ENCODE results near the gene MOSMO. TPM values are rescaled to one million over a fixed set of nuclear protein-coding genes. Genes with fewer than 3 reads are reported as not detected.
"Not testable (repeated sequence)": the region's sequence is repeated elsewhere in the genome, so short reads cannot be mapped to it uniquely, and the experiment has no call there.

The MOSMO gene
- polyA plus RNA-seq, 1 of the 3 experiments (the other 2 are of a cell fraction), result 8.0 TPM

DNA sequence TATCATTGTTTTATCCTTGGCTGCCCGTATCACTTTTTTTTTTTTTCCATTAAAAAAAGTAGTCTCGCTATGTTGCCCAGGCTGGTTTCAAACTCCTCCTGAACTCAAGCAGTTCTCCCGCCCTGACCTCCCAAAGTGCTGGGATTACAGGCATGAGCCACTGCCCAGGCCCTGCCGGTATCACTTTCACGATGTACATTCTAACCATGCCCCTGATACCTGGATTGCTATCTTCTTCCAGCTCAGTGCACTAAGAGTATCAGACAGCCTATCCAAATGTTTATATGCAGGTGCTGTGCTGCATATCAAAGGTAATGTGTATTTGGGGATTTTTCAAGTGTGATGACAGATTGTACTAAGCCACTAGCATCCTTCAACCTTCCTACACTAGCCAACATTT lies 14.2 kb downstream of the MOSMO start:
- Histone ChIP-seq H3K4me1 (ENCODE audit: control insufficient read depth in 1 of 2, insufficient read depth in 2 of 2, low read depth in 1 of 2, low read length in 1 of 2) (peaks cover 4 to 13% of the 10 kb centered on the region in 2 experiments; a peak in 3 of 4 replicates), H3K4me2 (no peak overlapping the region), H4K20me1 (ENCODE audit: insufficient read depth) (peaks cover 40% of the 10 kb centered on the region), H3K27me3 (ENCODE audit: insufficient read depth) (no peaks in the 10 kb centered on the region), H3K36me3 (replicated peaks in 1 of 2; ENCODE audit: control insufficient read depth in 1 of 2, insufficient read depth in 2 of 2, low read length in 1 of 2) (no peaks in the 10 kb centered on the region), H3K79me2 (ENCODE audit: insufficient read depth) (peaks cover 76% of the 10 kb centered on the region), H3K9ac (no peak overlapping the region), H3K27ac (ENCODE audit: low read depth in 2 of 2, low read length in 1 of 2) (no peak overlapping the region), H3K4me3 (ENCODE audit: low read depth in 2 of 2, low read length in 1 of 2) (no peak overlapping the region), H3K9me3 (no peaks in the 10 kb centered on the region), H3K9me2 (no peaks in the 10 kb centered on the region), H3F3A (replicated peaks; ENCODE audit: insufficient read depth) (peaks cover 13% of the 10 kb centered on the region), H2AFZ (ENCODE audit: low read depth) (no peak overlapping the region)
- ChIA-PET POLR2A (no interaction called here), CTCF (interaction anchor here (0.5 to 1.4 kb wide), 3 partner anchors 20 to 77 kb away, joined by 3 read pairs; no protein-coding TSS in a partner anchor)
- no peak for DNase-seq
- TF ChIP-seq MXI1 (IDR thresholded peaks at IDR 0.05; ENCODE audit: low read depth, low read length) (no peak), YY1 (IDR thresholded peaks at IDR 0.05; ENCODE audit: low read depth) (no peak), SIN3A (IDR thresholded peaks at IDR 0.05; ENCODE audit: borderline replicate concordance, low read depth, low read length) (no peak), NFIC (IDR thresholded peaks at IDR 0.05; ENCODE audit: borderline replicate concordance) (no peak), RXRA (IDR thresholded peaks at IDR 0.05; ENCODE audit: borderline replicate concordance, low read depth) (no peak), SMC3 (IDR thresholded peaks at IDR 0.05; ENCODE audit: low read depth, low read length) (no peak)
- TF ChIP-seq, protein P1, sequence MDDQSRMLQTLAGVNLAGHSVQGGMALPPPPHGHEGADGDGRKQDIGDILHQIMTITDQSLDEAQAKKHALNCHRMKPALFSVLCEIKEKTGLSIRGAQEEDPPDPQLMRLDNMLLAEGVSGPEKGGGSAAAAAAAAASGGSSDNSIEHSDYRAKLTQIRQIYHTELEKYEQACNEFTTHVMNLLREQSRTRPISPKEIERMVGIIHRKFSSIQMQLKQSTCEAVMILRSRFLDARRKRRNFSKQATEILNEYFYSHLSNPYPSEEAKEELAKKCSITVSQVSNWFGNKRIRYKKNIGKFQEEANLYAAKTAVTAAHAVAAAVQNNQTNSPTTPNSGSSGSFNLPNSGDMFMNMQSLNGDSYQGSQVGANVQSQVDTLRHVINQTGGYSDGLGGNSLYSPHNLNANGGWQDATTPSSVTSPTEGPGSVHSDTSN (IDR thresholded peaks at IDR 0.05), result no peak
- WGBS (ENCODE audit: low lambda C conversion rate), result 91% methylated on average over 5 of the region's 5 CpGs

DNA sequence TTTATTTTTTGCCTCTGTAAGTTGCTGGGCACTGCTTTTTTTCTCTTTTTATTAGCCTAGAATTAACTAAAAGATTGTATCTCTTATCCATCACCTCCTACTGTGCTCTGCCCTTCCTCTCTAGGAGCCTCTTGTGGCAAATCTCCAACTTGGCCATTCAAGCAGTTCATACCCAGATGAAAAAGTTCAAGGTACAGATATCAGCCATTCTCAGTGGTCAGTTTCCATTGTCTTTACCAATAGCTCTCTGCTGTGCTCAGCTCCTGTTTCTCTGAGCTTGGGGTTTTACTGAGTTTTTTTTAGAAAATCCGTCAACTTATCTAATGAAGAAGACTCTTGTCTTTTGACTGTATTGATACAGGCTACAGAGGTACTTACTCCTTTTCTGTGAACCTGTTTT lies 15.6 kb downstream of the MOSMO start:
- no peak for TF ChIP-seq FOSL2 (IDR thresholded peaks at IDR 0.05; ENCODE audit: borderline replicate concordance, low read depth)
- Histone ChIP-seq H3F3A (replicated peaks; ENCODE audit: insufficient read depth) (peaks cover 14% of the 10 kb centered on the region), H3K4me2 (no peak overlapping the region), H3K9me3 (no peaks in the 10 kb centered on the region), H3K4me3 (ENCODE audit: low read depth in 2 of 2, low read length in 1 of 2) (no peak overlapping the region), H3K27me3 (ENCODE audit: insufficient read depth) (no peaks in the 10 kb centered on the region), H4K20me1 (ENCODE audit: insufficient read depth) (peaks cover 29% of the 10 kb centered on the region), H3K36me3 (replicated peaks in 1 of 2; ENCODE audit: control insufficient read depth in 1 of 2, insufficient read depth in 2 of 2, low read length in 1 of 2) (no peaks in the 10 kb centered on the region), H3K27ac (ENCODE audit: low read depth in 2 of 2, low read length in 1 of 2) (no peak overlapping the region), H3K4me1 (ENCODE audit: control insufficient read depth in 1 of 2, insufficient read depth in 2 of 2, low read depth in 1 of 2, low read length in 1 of 2) (peaks cover 4 to 17% of the 10 kb centered on the region in 2 experiments; a peak in 3 of 4 replicates), H3K79me2 (ENCODE audit: insufficient read depth) (peaks cover 78% of the 10 kb centered on the region), H2AFZ (ENCODE audit: low read depth) (no peak overlapping the region), H3K9me2 (no peaks in the 10 kb centered on the region), H3K9ac (no peak overlapping the region)
- ChIA-PET CTCF (interaction anchor here (1.4 kb wide), 1 partner anchor 54 kb away, joined by 3 read pairs; no protein-coding TSS in a partner anchor), POLR2A (interaction anchor here (1.2 kb wide), 1 partner anchor 16 kb away, joined by 3 read pairs; no protein-coding TSS in a partner anchor)
- DNase-seq, result no peak
- WGBS (ENCODE audit: low lambda C conversion rate), result 84% methylated on average over 1 of the region's 1 CpG

GRCh38 chr16:22024785-22025184 lies 16.9 kb downstream of the MOSMO start:
- H3K27me3 ChIP-seq (ENCODE audit: insufficient read depth); H3K9me3 ChIP-seq; H3K27ac ChIP-seq (ENCODE audit: low read depth in 2 of 2, low read length in 1 of 2); H3K4me2 ChIP-seq; DNase-seq; POLR2A ChIA-PET; H3K4me3 ChIP-seq (ENCODE audit: low read depth in 2 of 2, low read length in 1 of 2); H2AFZ ChIP-seq (ENCODE audit: low read depth); H3K36me3 ChIP-seq (replicated peaks in 1 of 2; ENCODE audit: control insufficient read depth in 1 of 2, insufficient read depth in 2 of 2, low read length in 1 of 2); CTCF ChIA-PET; H3K9ac ChIP-seq; H3K9me2 ChIP-seq: not testable (repeated sequence)
- Histone ChIP-seq H3F3A (replicated peaks; ENCODE audit: insufficient read depth) (peaks cover 12% of the 10 kb centered on the region), H3K4me1 (ENCODE audit: control insufficient read depth in 1 of 2, insufficient read depth in 2 of 2, low read depth in 1 of 2, low read length in 1 of 2) (peaks cover 0 to 17% of the 10 kb centered on the region in 2 experiments; a peak in 2 of 4 replicates), H3K79me2 (ENCODE audit: insufficient read depth) (peaks cover 82% of the 10 kb centered on the region), H4K20me1 (ENCODE audit: insufficient read depth) (peaks cover 18% of the 10 kb centered on the region)
- WGBS (ENCODE audit: low lambda C conversion rate), result 100% methylated on average over 4 of the region's 4 CpGs
